Gastrocnemius medialis (tissue), 4 donors: Measurements from ENCODE around the gene MYOM1.

Experiments
- POLR2A ChIP-seq, 2 donors: fragments of 450-650 bp; IDR thresholded peaks; one replicate each; pipeline ENCODE4 v1.6.1; 2017; ENCODE audit warnings: antibody characterized with exemption in 2 of 2, mild to moderate bottlenecking in 2 of 2, moderate library complexity in 2 of 2
- TF ChIP-seq, protein P1 (sequence below), 5 experiments: fragments of 450-650 bp in 3 of 5; fragments of 200-600 bp in 2 of 5; sonication (generic) in 2 of 5; IDR thresholded peaks in 4 of 5; conservative IDR thresholded peaks in 1 of 5; 1 replicate in 4 of 5; 2 replicates in 1 of 5; pipeline ENCODE4 v1.5.1; 2016 to 2019; ENCODE audit warnings: antibody characterized with exemption in 5 of 5, mild to moderate bottlenecking in 3 of 5, moderate library complexity in 3 of 5

DNA sequence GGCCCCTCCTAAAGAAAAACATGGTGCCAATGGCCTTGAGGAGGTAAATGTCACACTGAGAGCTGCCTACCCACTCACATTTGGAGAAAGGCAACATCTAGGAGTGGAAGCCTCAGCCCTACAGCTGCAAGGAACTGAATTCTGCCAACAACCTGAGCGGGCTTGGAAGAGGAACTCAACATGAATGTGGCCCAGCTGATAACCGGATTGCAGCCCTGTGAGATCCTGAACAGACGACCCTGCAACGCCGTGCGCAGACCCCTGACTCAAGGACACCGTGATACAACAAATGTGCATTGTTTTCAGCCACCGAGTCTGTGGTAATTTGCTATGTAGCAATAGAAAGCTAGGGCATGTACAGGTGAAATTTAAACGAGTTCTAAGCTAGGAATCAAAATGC lies 99.4 kb downstream of the MYOM1 start:
- TF ChIP-seq, protein P1, sequence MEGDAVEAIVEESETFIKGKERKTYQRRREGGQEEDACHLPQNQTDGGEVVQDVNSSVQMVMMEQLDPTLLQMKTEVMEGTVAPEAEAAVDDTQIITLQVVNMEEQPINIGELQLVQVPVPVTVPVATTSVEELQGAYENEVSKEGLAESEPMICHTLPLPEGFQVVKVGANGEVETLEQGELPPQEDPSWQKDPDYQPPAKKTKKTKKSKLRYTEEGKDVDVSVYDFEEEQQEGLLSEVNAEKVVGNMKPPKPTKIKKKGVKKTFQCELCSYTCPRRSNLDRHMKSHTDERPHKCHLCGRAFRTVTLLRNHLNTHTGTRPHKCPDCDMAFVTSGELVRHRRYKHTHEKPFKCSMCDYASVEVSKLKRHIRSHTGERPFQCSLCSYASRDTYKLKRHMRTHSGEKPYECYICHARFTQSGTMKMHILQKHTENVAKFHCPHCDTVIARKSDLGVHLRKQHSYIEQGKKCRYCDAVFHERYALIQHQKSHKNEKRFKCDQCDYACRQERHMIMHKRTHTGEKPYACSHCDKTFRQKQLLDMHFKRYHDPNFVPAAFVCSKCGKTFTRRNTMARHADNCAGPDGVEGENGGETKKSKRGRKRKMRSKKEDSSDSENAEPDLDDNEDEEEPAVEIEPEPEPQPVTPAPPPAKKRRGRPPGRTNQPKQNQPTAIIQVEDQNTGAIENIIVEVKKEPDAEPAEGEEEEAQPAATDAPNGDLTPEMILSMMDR (IDR thresholded peaks at IDR 0.05 in 4 of 5, conservative IDR thresholded peaks at IDR 0.05 in 1 of 5): no peak
- no peak for TF ChIP-seq POLR2A (IDR thresholded peaks at IDR 0.05)
